B cell (primary cell): ENCODE data around the gene SPIRE1.

ENCODE experiments used
- CTCF ChIP-seq: fragments of 200-600 bp; IDR thresholded peaks from one replicate; pipeline ENCODE4 v1.8.0; 2022; ENCODE audit warnings: antibody characterized with exemption, mild to moderate bottlenecking
- EZH2 ChIP-seq: IDR thresholded peaks from 2 replicates; pipeline ENCODE4 v1.6.1; 2012; ENCODE audit warnings: borderline replicate concordance, low read depth, mild to moderate bottlenecking, moderate library complexity, low read length; ENCODE audit not compliant: insufficient read depth, poor library complexity, severe bottlenecking

- TF ChIP-seq EZH2: no peak
- TF ChIP-seq CTCF: no peak
These were observed 223.9 kb downstream of the SPIRE1 start for GRCh38 chr18:12433829-12434540.
